Dendritic cell treated with granulocyte-macrophage colony-stimulating factor and Interleukin-4, amounts not matched to agents 40 ng/mL and 50 ng/mL, for 4 days (primary cell): Measurements from ENCODE around the gene F2RL1.
"Not testable (repeated sequence)": the region's sequence is repeated elsewhere in the genome, so short reads cannot be mapped to it uniquely, and the experiment has no call there.

Experiments used
- H3K27ac Mint-ChIP-seq: one replicate; pipeline ENCODE4 v1.8.0; 2022; ENCODE audit warnings: mild to moderate bottlenecking, mixed read lengths
- H3K27me3 Mint-ChIP-seq: one replicate; pipeline ENCODE4 v1.8.0; 2022; ENCODE audit warnings: mild to moderate bottlenecking, mixed read lengths
- H3K36me3 Mint-ChIP-seq: one replicate; pipeline ENCODE4 v1.8.0; 2022; ENCODE audit warnings: low read depth, mixed read lengths
- H3K4me1 Mint-ChIP-seq: one replicate; pipeline ENCODE4 v1.8.0; 2022; ENCODE audit warnings: low read depth, mixed read lengths
- H3K4me3 Mint-ChIP-seq: one replicate; pipeline ENCODE4 v1.8.0; 2022; ENCODE audit warnings: mild to moderate bottlenecking, moderate library complexity, mixed read lengths
- H3K9me3 Mint-ChIP-seq: one replicate; pipeline ENCODE4 v1.8.0; 2022; ENCODE audit warnings: mixed read lengths
- intact Hi-C: fragments of 100-400 bp; cut with micrococcal nuclease; formaldehyde crosslinking; loops from one replicate; pipeline ENCODE4 v1.15.0; 2022

Gene F2RL1

DNA sequence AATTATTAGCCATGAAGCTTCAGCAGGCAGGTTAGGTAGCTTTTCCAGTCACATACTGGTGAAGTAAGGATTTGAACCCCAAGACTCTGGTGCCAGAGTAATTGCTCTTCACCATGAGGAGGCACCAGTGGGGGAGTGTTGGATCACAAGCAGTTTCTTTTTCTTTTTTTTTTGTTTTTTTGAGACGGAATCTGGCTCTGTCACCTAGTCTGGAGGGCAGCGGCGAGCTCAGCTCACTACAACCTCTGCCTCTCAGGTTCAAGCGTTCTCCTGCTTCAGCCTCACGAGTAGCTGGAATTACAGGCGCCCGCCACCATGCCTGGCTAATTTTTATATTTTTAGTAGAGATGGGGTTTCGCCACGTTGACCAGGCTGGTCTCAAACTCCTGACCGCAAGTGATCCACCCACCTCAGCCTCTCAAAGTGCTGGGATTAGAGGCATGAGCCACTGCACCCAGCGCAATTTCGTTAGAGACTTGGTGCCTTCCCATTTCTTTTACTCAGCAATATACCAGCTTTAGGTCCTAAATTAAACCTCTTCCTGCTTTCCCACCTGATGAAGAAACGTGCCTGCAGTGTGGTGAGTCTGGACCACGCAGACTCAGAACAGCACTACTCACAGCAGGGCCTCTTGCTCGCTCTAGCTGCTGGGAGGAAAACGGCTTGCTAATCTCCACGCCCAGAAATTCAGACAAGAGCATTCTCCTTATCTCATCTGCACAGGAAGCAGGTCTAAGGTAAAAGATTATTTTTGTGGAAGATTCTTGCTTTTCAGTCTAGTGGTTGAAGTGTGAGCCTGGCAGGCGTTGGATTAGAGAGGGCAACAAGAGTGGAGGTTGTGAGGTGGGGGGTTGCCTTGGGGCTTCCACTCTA is 30.8 kb downstream of the F2RL1 start, which contains the start of gene S100Z:
TSS of gene S100Z (plus strand) at position 596 of the 873 bp plus-strand sequence. CDS start 25,346 bp downstream, outside the sequence.
- peaks cover 68% of the 10 kb centered on the region for H3K4me1 Mint-ChIP-seq
- H3K9me3 Mint-ChIP-seq = peaks cover 14% of the 10 kb centered on the region
- no peaks in the 10 kb centered on the region for H3K27me3 Mint-ChIP-seq
- H3K4me3 Mint-ChIP-seq = no peak within 1 kb of the TSS
- H3K36me3 Mint-ChIP-seq = peaks cover 8% of the 10 kb centered on the region
- intact Hi-C loops = no loop called here
- peak within 1 kb of the TSS; percentile 81 for H3K27ac Mint-ChIP-seq

DNA sequence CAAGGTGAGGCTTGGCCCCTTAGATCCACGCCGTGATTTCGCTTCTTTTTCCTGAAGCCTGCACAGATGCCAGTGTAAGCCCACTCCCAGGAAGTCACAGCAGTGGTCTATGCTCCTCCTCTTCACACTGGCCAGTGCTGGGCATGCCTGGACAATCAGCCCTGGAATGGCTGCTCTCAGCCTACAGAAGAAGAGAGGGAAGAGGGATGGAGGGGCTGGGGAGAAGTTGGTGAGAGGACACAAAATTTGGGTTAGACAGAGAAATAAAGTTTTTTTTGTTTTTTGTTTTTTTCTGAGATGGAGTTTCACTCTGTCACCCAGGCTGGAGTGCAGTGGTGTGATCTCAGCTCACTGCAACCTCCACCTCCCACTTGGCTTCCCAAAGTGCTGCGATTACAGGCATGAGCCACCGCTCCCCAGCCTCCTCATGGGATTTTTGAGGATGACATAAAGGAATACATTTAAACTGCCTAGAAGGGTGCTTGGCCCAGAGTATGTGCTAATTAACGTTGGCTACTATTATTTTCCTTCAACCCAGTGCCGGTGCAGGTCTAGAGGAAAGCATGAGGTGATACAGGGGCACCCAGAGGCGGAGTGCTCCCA is 31.8 kb downstream of the F2RL1 start:
- peaks cover 19% of the 10 kb centered on the region for H3K9me3 Mint-ChIP-seq
- H3K36me3 Mint-ChIP-seq = peaks cover 11% of the 10 kb centered on the region
- no peaks in the 10 kb centered on the region for H3K27me3 Mint-ChIP-seq
- peak overlapping the region; percentile 81 for H3K27ac Mint-ChIP-seq
- H3K4me3 Mint-ChIP-seq = peak overlapping the region; percentile 28
- peaks cover 68% of the 10 kb centered on the region for H3K4me1 Mint-ChIP-seq
- intact Hi-C loops = no loop called here

DNA sequence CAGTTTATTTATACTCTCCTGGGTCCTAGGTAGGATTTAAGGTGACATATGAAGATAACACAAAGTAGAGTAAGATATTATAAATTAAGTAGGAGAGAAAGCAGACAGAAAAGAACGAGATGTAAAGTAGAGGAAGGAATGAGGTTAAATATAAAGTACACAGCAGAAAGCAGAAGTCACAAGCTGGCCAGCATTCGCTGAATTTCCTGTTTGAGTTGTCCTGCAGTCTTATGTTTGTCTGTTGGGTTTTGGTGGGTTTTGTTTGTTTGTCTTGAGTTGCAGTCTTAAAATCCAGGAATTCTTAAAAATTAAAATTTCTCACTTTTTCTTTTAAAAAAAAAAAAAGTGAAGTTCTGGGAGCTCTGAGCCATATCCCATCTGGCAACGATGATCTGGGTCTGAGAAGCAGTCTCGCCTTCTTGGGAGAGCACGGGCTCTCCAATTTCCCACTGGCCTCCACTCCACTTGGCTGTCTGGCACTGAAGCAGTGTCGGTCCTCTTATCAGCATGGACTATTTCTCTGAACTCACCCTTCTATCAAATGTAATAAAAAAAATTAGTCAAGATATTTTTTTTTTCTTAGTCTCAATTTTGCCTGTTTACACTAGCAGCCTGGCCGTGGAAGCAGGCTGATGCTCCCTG is 33.0 kb downstream of the F2RL1 start:
- intact Hi-C loops = no loop called here
- Mint-ChIP-seq H3K27ac (peak overlapping the region; percentile 81), H3K9me3 (peaks cover 22% of the 10 kb centered on the region), H3K4me3 (no peak overlapping the region), H3K4me1 (peaks cover 78% of the 10 kb centered on the region), H3K27me3 (no peaks in the 10 kb centered on the region), H3K36me3 (peaks cover 14% of the 10 kb centered on the region)

DNA sequence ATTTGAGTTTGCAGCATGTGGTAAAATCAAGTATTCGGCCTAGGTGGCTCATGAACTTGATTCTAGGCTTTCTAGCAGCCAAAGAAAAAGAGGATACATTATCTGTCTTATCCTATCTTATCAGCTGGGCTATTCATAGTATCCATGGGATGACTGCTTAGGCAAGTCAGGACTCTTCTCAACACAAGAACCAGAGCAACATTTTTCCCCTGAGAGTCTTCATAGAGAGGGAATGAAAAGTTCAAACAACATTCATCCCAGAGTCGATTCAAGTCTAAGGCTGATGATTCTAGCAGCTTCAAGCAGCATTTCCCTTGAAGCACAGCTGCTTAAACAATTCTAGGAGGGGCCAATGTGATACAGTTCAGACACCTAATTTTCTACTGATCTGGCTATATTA is 33.9 kb downstream of the F2RL1 start:
- Mint-ChIP-seq H3K36me3 (peaks cover 14% of the 10 kb centered on the region), H3K27me3 (no peaks in the 10 kb centered on the region), H3K27ac (no peak overlapping the region), H3K4me1 (peaks cover 85% of the 10 kb centered on the region), H3K4me3 (no peak overlapping the region), H3K9me3 (peaks cover 22% of the 10 kb centered on the region)
- intact Hi-C loops = no loop called here

DNA sequence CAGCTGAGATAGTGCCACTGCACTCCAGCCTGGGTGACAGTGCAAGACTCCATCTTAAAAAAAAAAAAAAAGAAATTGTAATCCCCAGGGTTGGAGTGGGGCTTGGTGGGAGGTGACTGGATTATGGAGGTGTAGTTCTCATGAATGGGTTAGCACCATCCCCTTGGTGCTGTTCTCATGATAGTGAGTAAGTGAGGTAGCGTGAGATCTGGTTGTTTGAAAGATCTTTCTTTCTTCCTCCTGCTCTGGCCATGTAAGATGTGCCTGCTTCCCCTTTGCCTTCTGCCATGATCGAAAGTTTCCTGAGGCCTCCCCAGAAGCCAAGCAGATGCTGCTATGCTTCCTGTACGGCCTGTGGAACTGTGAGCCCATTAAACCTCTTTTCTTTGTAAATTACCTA is 34.9 kb downstream of the F2RL1 start:
- intact Hi-C loops = not testable (repeated sequence)
- H3K4me1 Mint-ChIP-seq = peaks cover 87% of the 10 kb centered on the region

DNA sequence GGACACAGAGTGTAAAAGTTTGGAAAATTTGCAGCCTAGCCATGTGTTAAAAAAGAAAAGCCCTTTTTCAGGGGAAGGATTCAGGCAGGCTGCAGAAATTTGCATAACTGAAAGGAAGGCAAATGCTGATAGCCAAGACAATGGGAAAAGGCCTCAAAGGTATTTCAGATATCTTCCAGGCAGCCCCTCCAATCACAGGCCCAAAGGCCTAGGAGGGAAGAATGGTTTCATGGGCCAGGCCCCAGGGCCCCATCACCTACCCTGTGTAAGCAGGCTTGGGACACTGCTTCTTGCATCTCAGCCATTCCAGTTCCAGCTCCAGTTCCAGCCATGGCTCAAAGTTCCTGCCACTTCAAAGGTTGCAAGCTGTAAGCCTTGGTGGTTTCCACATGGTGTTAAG is 35.8 kb downstream of the F2RL1 start:
- peaks cover 22% of the 10 kb centered on the region for H3K9me3 Mint-ChIP-seq
- H3K27ac Mint-ChIP-seq = peak overlapping the region; percentile 50
- peaks cover 14% of the 10 kb centered on the region for H3K36me3 Mint-ChIP-seq
- peaks cover 88% of the 10 kb centered on the region for H3K4me1 Mint-ChIP-seq
- intact Hi-C loops = no loop called here
- no peak overlapping the region for H3K4me3 Mint-ChIP-seq
- no peaks in the 10 kb centered on the region for H3K27me3 Mint-ChIP-seq

More for the DNA sequence above, 34.9 kb downstream of the F2RL1 start:
- Mint-ChIP-seq H3K9me3 (peaks cover 22% of the 10 kb centered on the region), H3K36me3 (peaks cover 14% of the 10 kb centered on the region), H3K27ac (peak overlapping the region; percentile 50)
- H3K4me3 Mint-ChIP-seq, H3K27me3 Mint-ChIP-seq: not testable (repeated sequence)

DNA sequence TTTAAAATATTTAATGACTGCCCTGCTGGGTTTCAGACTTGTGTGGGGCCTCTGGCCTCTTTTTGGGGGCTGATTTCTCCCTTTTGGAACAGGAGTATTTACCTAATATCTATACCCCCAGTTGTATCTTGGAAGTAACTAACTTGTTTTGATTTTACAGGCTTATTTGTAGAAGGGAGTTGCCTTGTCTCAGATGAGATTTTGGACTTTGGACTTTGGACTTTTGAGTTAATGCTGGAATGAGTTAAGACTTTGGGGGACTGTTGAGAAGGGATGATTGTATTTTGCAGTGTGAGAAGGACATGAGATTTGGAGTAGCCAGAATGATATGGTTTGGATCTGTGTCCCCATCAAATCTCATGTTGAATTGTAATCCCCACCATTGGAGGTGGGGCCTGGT is 36.7 kb downstream of the F2RL1 start:
- H3K27me3 Mint-ChIP-seq, H3K4me3 Mint-ChIP-seq, intact Hi-C loops: not testable (repeated sequence)
- Mint-ChIP-seq H3K27ac (peak overlapping the region; percentile 88), H3K4me1 (peaks cover 85% of the 10 kb centered on the region), H3K9me3 (peaks cover 22% of the 10 kb centered on the region), H3K36me3 (peaks cover 14% of the 10 kb centered on the region)

DNA sequence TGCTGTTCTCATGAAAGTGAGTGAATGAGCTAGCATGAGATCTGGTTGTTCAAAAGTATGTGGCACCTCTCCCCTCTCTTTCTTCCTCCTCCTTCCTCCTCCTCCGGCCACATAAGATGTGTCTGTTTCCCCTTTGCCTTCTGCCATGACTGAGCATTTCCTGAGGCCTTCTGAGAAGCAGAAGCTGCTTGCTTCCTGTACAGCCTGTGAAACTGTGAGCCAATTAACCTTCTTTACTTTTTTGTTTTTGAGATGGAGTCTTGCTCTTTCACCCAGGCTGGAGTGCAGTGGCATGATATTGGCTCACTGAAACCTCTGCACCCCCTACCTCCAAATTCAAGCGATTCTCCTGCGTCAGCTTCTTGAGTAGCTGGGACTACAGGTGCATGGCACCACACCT is 37.1 kb downstream of the F2RL1 start:
- H3K4me1 Mint-ChIP-seq = peaks cover 80% of the 10 kb centered on the region
- H3K9me3 Mint-ChIP-seq = peaks cover 22% of the 10 kb centered on the region
- H3K27ac Mint-ChIP-seq = peak overlapping the region; percentile 88
- H3K27me3 Mint-ChIP-seq = no peaks in the 10 kb centered on the region
- H3K4me3 Mint-ChIP-seq = no peak overlapping the region
- intact Hi-C loops = no loop called here
- peaks cover 14% of the 10 kb centered on the region for H3K36me3 Mint-ChIP-seq

DNA sequence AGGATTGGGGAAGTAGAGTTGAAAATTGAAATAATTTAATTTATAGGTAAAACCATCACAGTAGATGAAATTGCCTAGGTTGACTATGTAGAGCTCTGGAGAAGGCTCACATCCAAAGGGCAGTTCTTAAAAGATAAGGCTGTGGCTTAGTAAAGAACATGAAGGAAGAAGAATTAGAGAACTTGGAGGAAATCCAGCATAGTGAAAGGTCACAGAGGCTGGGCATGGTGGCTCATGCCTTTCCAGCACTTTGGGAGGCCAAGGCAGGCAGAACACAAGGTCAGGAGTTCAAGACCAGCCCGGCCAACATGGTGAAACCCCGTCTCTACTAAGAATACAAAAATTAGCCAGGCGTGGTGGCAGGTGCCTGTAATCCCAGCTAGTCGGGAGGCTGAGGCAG is 38.0 kb downstream of the F2RL1 start:
- peaks cover 72% of the 10 kb centered on the region for H3K4me1 Mint-ChIP-seq
- intact Hi-C loops, H3K27me3 Mint-ChIP-seq, H3K4me3 Mint-ChIP-seq: not testable (repeated sequence)
- peaks cover 22% of the 10 kb centered on the region for H3K9me3 Mint-ChIP-seq
- H3K36me3 Mint-ChIP-seq = peaks cover 14% of the 10 kb centered on the region
- H3K27ac Mint-ChIP-seq = peak overlapping the region; percentile 88

DNA sequence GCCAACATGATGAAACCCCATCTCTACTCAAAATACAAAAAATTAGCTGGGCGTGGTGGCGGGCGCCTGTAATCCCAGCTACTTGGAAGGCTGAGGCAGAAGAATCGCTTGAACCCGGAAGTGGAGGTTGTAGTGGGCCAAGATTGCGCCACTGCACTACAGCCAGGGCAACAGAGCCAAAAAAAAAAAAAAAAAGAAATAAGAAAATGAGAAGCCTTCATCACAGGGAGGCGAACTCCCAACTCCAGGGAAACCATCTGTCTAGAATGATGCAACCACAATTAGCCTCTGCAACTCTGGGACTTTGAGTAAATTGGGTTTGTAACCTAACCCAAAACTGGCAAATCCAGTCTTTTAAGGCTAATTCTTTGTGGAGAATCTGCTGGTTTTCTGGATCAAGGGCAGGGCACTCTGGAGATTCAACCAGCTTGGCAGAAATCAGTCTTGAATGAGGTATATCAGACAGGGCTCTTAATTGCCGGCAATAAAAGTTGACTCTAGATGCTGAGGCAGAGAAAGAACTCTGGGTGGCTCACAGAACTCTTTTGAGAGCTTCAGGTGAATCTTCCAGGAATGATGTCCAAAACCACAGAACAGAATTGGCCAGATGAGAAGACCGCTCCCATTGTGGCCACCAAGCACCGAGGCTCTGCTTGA is 40.9 kb downstream of the F2RL1 start:
- peaks cover 44% of the 10 kb centered on the region for H3K4me1 Mint-ChIP-seq
- peaks cover 9% of the 10 kb centered on the region for H3K9me3 Mint-ChIP-seq
- no peak overlapping the region for H3K4me3 Mint-ChIP-seq
- H3K27ac Mint-ChIP-seq = peak overlapping the region; percentile 80
- H3K36me3 Mint-ChIP-seq = peaks cover 6% of the 10 kb centered on the region
- intact Hi-C loops = no loop called here
- H3K27me3 Mint-ChIP-seq = no peaks in the 10 kb centered on the region

DNA sequence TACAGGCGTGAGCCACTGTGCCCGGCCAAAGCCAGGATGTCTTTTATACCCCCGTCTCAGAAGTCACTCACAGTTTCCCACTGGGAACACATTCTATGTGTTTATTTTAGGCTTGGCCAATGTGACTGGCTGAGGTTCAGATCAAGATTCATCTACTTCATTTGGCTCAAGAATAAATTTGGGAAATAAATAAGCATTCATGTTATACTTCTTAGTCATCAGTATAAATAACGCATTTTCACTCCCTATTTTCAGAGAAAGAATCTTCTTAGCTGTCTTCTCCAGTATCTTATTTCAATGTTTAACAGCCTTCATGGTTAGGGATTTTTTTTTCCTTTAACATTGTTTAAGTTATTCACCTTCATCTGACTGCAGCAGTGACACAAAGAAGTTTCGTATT is 42.8 kb downstream of the F2RL1 start:
- Mint-ChIP-seq H3K27ac (peak overlapping the region; percentile 9), H3K4me1 (peaks cover 25% of the 10 kb centered on the region), H3K36me3 (no peaks in the 10 kb centered on the region), H3K4me3 (no peak overlapping the region), H3K9me3 (no peaks in the 10 kb centered on the region), H3K27me3 (no peaks in the 10 kb centered on the region)
- intact Hi-C loops = no loop called here

DNA sequence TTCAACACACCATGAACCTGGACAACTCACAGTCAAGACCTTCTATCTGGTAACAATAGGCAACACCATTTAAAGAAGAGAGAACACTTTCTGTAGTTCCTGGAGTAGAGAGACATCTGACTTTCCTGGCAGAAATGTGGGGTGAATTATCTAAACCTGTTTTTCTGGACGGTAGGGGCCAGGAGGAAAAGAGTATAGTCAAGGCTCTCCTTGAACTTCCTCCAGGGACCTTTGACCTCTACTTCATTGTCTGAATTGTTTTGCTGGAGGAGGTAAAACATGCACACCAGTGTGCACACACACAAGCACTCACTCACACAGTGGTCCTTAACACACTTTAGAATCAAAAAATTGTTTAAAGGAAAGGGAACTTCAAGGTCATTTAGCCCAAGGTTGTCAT is 44.2 kb downstream of the F2RL1 start:
- peaks cover 15% of the 10 kb centered on the region for H3K4me1 Mint-ChIP-seq
- intact Hi-C loops = no loop called here
- no peak overlapping the region for H3K4me3 Mint-ChIP-seq
- no peaks in the 10 kb centered on the region for H3K36me3 Mint-ChIP-seq
- H3K9me3 Mint-ChIP-seq = no peaks in the 10 kb centered on the region
- no peaks in the 10 kb centered on the region for H3K27me3 Mint-ChIP-seq
- H3K27ac Mint-ChIP-seq = no peak overlapping the region

DNA sequence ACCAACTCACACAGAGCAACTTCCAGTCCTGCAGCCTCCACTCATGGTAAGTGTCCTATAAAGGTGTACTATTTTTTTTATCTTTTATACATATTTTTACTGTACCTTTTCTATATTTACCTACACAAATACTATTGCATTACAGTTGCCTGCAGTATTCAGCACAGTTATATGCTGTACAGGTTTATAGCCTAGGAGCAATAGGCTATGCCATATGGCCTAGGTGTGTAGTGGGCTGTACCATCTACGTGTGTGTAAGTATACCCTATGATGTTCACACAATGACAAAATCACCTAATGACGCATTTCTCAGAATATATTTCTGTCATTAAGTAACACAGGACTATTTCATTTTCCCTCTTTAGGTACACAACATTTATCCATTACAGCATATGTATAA is 47.7 kb downstream of the F2RL1 start:
- no peaks in the 10 kb centered on the region for H3K4me1 Mint-ChIP-seq
- no peaks in the 10 kb centered on the region for H3K27me3 Mint-ChIP-seq
- H3K4me3 Mint-ChIP-seq = no peak overlapping the region
- intact Hi-C loops = loop anchor here (5.0 kb wide), 1 partner anchor 211 kb away; no protein-coding TSS in a partner anchor
- H3K36me3 Mint-ChIP-seq = no peaks in the 10 kb centered on the region
- no peak overlapping the region for H3K27ac Mint-ChIP-seq
- H3K9me3 Mint-ChIP-seq = no peaks in the 10 kb centered on the region
